Stimulated activated CD4-positive, alpha-beta T cell treated with anti-CD3 and anti-CD28 coated beads, TNF-alpha, amount 100 ng/mL, for 1 hour (primary cell): ENCODE data around the gene POLR2C.
"Not testable (repeated sequence)": the region's sequence is repeated elsewhere in the genome, so short reads cannot be mapped to it uniquely, and the experiment has no call there.

Source experiments
- DNase-seq, 3 donors: peaks; one replicate each; pipeline ENCODE4 v3.0.0-alpha.2; 2020; ENCODE audit warnings: low read depth in 3 of 3, low spot score in 1 of 3

The POLR2C gene

DNA sequence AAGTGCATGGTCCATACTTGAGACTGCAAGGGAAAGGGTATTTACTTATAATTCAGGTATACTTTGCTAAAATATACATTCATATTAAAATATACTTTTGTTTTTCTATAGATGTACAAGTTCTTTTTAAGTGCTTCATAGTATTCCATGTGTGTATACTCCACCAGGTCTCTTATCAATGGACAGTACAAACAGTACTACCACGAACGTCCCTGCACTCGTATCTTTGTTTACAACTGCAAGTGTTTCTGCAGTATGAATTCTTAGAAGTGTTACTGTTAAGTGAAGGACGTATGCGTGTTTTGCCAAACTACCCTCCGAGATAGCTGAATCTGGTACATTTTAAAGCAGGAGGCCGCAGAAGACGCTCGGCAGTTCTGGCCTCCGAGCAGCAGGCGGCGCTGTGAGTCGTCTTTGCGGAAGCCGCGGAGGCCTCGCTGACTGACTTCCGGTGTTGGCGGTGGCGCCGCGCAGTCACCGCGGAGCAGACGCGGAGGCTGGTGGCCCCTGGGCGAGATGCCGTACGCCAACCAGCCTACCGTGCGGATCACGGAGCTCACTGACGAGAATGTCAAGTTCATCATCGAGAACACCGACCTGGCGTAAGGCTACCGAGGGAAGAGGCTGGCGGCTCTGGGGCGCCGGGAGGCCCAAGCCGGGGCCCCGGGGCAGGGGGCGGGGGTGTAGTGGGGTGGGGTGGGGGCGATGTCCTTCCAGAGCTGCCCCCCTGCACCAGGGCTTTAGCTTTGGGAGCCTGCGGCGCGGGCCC lies at the start of gene POLR2C:
Gene POLR2C, plus strand, starts transcription at position 471 of the 769 bp plus-strand sequence. Its CDS starts 46 bp downstream, at position 517.
- peak; percentile 75 to 92 (median 86) for DNase-seq

- DNase-seq, result no peak
Measured at GRCh38 chr16:57413301-57413730, 49.2 kb upstream of the POLR2C start.

- DNase-seq, result no peak
Measured at GRCh38 chr16:57413733-57414132, 48.7 kb upstream of the POLR2C start.

- no peak for DNase-seq
Measured at GRCh38 chr16:57416084-57416483, 46.4 kb upstream of the POLR2C start.

DNA sequence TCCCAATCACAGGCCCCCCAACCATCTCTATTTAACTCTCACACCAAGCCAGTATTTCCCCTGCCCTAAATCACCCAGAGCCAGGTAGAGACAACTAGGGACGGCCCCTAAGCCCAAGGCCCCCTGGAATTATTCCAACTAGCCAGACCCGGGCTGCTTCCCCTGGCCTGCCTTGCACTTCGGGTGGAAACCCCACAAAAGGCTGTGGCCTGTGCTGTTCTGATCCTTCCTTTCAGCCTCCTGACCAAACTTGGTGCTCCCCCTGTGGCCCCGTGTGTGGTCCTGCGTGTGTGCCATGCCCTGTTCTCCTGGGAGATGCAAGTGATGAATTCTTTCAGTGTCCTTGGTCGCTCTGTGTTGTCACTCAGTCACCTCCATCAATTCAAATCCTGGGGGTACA lies 43.0 kb upstream of the POLR2C start:
- no peak for DNase-seq

- no peak for DNase-seq
Measured at GRCh38 chr16:57422026-57422944, 40.2 kb upstream of the POLR2C start.

DNA sequence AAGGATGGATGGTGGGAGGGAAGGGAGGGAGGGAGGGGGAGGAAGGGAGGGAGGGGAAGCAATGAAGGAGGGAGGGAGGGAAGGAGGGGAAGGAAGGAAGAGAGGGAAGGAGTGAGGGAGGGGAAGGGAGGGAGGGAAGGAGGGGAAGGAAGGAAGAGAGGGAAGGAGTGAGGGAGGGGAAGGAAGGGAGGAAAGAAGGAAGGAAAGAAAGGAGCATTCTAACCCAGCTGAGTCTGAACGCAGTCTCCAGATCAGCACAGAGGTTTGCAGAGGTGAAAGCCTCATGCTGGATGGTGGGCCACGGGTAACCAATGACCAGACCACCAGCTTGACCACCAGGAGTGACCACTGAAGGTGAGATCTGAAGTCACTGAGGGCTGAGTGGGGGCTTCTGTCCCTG lies 39.3 kb upstream of the POLR2C start:
- DNase-seq, result no peak

DNA sequence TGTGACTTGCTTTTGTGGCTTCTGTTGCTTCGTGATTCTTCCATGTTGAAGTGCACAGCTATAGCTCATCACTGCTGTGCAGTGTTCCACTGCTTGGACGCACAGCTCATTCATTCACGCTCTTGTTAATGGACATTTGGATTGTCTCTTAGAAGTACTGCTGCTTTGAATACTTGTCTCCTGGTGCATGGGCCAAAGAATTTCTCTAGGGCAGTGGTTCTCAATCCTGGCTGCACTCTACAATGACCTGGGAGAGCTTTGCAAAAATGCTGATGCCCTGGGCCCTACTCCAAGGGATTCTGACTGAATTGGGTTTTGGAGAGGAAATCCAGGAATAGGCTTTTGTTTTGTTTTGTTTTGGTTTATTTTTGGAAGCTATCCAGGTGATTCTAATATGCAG lies 37.9 kb upstream of the POLR2C start:
- no peak for DNase-seq

- no peak for DNase-seq
Measured at GRCh38 chr16:57426356-57426755, 36.1 kb upstream of the POLR2C start.

GRCh38 chr16:57427307-57427706 lies 35.2 kb upstream of the POLR2C start:
- DNase-seq, result no peak

- no peak for DNase-seq
Measured at GRCh38 chr16:57427824-57428223, 34.7 kb upstream of the POLR2C start.

- no peak for DNase-seq
Measured at GRCh38 chr16:57430955-57431354, 31.5 kb upstream of the POLR2C start.

GRCh38 chr16:57432505-57432904 lies 30.0 kb upstream of the POLR2C start:
- no peak for DNase-seq

GRCh38 chr16:57432989-57433388 lies 29.5 kb upstream of the POLR2C start:
- DNase-seq, result no peak

GRCh38 chr16:57434003-57434402 lies 28.5 kb upstream of the POLR2C start:
- DNase-seq, result no peak

DNA sequence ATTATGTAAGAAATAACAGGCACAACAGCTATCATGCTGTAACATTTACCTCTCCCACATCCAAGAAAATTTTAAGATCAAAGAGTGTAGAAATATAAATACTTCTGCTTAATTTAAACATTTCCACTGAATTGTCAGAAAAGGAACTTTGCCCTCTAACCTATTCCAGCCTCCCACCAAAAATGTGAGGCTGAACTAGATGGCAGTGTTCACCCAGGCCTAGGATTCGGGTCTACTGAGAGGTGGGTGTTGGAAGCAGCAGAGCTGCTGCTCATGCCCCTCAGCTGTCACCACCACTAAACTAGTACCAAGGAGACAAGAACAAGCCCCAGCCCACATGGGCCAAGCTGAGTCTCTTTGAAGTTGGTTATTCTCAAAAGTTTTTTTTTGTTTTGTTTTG lies 26.6 kb upstream of the POLR2C start:
- no peak for DNase-seq

DNA sequence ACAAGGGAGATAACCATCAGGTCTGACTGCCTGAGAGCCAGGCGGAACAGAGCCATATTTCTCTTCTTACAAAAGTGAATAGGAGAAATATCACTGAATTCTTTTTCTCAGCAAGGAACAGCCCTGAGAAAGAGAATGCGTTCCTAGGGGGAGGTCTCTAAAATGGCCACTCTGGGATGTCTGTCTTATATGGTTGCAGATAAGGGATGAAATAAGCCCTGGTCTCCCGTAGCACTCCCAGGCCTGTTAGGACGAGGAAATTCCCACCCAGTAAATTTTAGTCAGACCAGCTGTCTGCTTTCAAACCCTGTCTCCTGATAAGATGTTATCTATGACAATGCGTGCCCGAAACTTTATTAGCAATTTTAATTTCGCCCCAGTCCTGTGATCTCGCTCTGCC lies 22.5 kb upstream of the POLR2C start:
- not testable (repeated sequence) for DNase-seq

DNA sequence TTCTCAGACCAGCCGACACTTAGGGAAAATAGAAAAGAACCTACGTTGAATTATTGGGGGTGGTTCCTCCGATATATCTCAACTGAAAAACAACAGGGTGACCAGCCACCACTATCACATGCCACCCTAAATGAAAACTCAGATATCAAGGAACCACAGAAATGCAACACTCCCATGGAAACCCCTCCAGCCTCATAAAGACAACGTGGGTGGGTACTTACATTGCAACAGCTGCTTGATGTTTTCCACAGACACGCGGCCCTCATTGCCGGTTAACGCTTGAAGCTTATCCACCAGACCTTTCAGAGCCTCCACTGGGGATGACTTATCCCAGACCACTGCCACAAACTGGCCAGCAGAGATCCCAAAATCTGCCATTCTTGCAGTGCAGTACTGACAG lies 21.9 kb upstream of the POLR2C start:
- DNase-seq, result not testable (repeated sequence)

- no peak for DNase-seq
Measured at GRCh38 chr16:57444711-57445110, 17.8 kb upstream of the POLR2C start.

GRCh38 chr16:57445510-57445909 lies 17.0 kb upstream of the POLR2C start:
- no peak for DNase-seq

DNA sequence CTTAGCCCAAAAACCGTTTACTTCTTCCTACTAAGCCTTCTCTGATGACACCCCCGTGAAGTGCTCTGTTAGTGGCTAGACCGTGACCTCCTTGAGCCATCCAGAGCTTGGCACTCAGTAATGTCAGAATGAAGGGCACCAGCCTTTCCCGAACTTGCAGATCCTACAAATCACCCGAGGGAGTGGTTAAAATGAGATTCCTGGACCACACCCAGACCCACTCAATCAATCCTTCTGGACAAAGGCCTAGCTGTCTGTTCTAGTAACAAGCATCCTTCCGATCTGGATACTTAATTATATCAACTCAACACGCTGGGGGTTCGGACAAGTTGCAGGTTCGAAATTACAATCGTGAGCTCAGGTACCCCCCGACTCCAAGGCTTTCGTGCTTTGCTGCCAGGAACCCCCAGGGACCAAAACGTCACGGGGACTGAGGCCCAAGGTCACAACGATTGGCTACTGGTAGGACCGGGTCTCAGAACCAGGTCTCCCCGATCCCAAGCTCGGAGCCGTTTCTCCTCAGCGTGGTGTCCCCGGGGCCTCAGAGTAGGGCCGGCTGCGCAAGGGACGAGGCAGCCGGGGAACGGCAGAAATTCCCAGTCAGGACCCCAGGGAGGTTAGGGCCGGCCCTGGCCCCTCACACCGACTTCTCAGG lies 15.8 kb upstream of the POLR2C start:
- DNase-seq, result peak in 1 of 3 donors; percentile 10
